Fibroblast of skin of left biceps (primary cell): ENCODE measurements around the gene ITGA2B.
"Not testable (repeated sequence)": the region's sequence is repeated elsewhere in the genome, so short reads cannot be mapped to it uniquely, and the experiment has no call there.

Experiments used
- DNase-seq, 2 experiments: peaks; one replicate each; pipeline ENCODE4 v3.0.0-alpha.2; 2013; ENCODE audit warnings: low read depth in 2 of 2

ITGA2B gene

GRCh38 chr17:44390250-44390870 lies 911 bp upstream of the ITGA2B start:
- no peak for DNase-seq

- no peak for DNase-seq
Measured at GRCh38 chr17:44389723-44390202, 314 bp upstream of the ITGA2B start.

GRCh38 chr17:44387804-44388203 lies 1.6 kb downstream of the ITGA2B start:
- no peak for DNase-seq

GRCh38 chr17:44386182-44386525 lies 3.3 kb downstream of the ITGA2B start:
- no peak for DNase-seq

- DNase-seq: peak; percentile 21 to 41
Measured at GRCh38 chr17:44385287-44386181, 3.9 kb downstream of the ITGA2B start.

- no peak for DNase-seq
Measured at GRCh38 chr17:44384823-44385286, 4.6 kb downstream of the ITGA2B start.

GRCh38 chr17:44384281-44384822 lies 5.1 kb downstream of the ITGA2B start:
- no peak for DNase-seq

GRCh38 chr17:44383861-44384260 lies 5.6 kb downstream of the ITGA2B start:
- DNase-seq: no peak

- DNase-seq: no peak
Measured at GRCh38 chr17:44383363-44383762, 6.1 kb downstream of the ITGA2B start.

GRCh38 chr17:44382917-44383316 lies 6.5 kb downstream of the ITGA2B start:
- no peak for DNase-seq

- no peak for DNase-seq
Measured at GRCh38 chr17:44381810-44382305, 7.6 kb downstream of the ITGA2B start.

GRCh38 chr17:44380767-44381166 lies 8.7 kb downstream of the ITGA2B start:
- no peak for DNase-seq

GRCh38 chr17:44379887-44380286 lies 9.6 kb downstream of the ITGA2B start:
- DNase-seq: no peak

GRCh38 chr17:44378171-44378705 lies 11.2 kb downstream of the ITGA2B start:
- no peak for DNase-seq

- DNase-seq: no peak
Measured at GRCh38 chr17:44376779-44377178, 12.7 kb downstream of the ITGA2B start.

GRCh38 chr17:44376124-44376523 lies 13.3 kb downstream of the ITGA2B start:
- DNase-seq: no peak

- DNase-seq: no peak
Measured at GRCh38 chr17:44375196-44376017, 14.0 kb downstream of the ITGA2B start.

GRCh38 chr17:44374306-44375195 lies 14.9 kb downstream of the ITGA2B start:
- DNase-seq: no peak

GRCh38 chr17:44372036-44372435 lies 17.4 kb downstream of the ITGA2B start:
- no peak for DNase-seq

- not testable (repeated sequence) for DNase-seq
Measured at GRCh38 chr17:44369414-44370023, 19.9 kb downstream of the ITGA2B start.
